HEK293 (cell line): ENCODE results near the gene PPFIA1.
"Not testable (repeated sequence)": the region's sequence is repeated elsewhere in the genome, so short reads cannot be mapped to it uniquely, and the experiment has no call there.

Experiments used
- CTCF ChIA-PET: fragments of 350-600 bp; formaldehyde crosslinking; extraction: SDS; loops from one replicate; lab custom pipeline; 2021; ENCODE audit warnings: antibody characterized with exemption; lab: Yijun Ruan, JAX
- POLR2A ChIA-PET: fragments of 300-600 bp; formaldehyde crosslinking; extraction: SDS; loops from one replicate; lab custom pipeline; 2020; ENCODE audit warnings: antibody characterized with exemption, inconsistent platforms; lab: Yijun Ruan, JAX
- H3K27ac ChIP-seq: fragments of 200-500 bp; sonication (Bioruptor generic); 2 replicates; pipeline ENCODE4 v1.5.1; 2014; ENCODE audit warnings: low read depth, low read length, control low read depth, inconsistent platforms; ENCODE audit errors: extremely low read depth
- H3K36me3 ChIP-seq, 2 experiments: fragments of 200-500 bp in 1 of 2; sonication (Bioruptor generic) in 1 of 2; 1 replicate in 1 of 2; 2 replicates in 1 of 2; pipeline ENCODE4 v1.5.1; 2014 to 2017; ENCODE audit warnings: inconsistent platforms in 2 of 2, low read length in 2 of 2; ENCODE audit not compliant: control insufficient read depth in 2 of 2, insufficient read depth in 1 of 2
- H3K4me1 ChIP-seq: fragments of 200-500 bp; sonication (Bioruptor generic); 2 replicates; pipeline ENCODE4 v1.5.1; 2014; ENCODE audit warnings: mild to moderate bottlenecking, low read length, inconsistent platforms; ENCODE audit not compliant: control insufficient read depth, insufficient read depth
- H3K4me3 ChIP-seq: 2 replicates; pipeline ENCODE4 v1.5.1; 2011; ENCODE audit warnings: low read depth, mild to moderate bottlenecking, control low read depth, low read length, moderate library complexity
- H3K9me3 ChIP-seq: fragments of 200-500 bp; sonication (Bioruptor generic); 2 replicates; pipeline ENCODE4 v1.5.1; 2014; ENCODE audit warnings: low read depth, low read length, inconsistent platforms; ENCODE audit not compliant: control insufficient read depth, insufficient read depth
- GLI2 ChIP-seq: fragments of 450-650 bp; formaldehyde crosslinking; IDR thresholded peaks from 2 replicates; pipeline ENCODE4; 2017; ENCODE audit warnings: missing biosample characterization, missing genetic modification characterization, low read depth, borderline replicate concordance
- HOXD13 ChIP-seq: sonication (generic); formaldehyde crosslinking; IDR thresholded peaks from 2 replicates; pipeline ENCODE4 v1.8.0; 2022; ENCODE audit warnings: missing genetic modification reagents, borderline replicate concordance
- PRDM4 ChIP-seq: fragments of 450-650 bp; formaldehyde crosslinking; IDR thresholded peaks from 2 replicates; pipeline ENCODE4 v1.5.1; 2017; ENCODE audit warnings: missing biosample characterization, missing genetic modification characterization
- TRIM28 ChIP-seq: IDR thresholded peaks from 2 replicates; pipeline ENCODE4 v1.6.1; 2011; ENCODE audit warnings: low read length, control low read depth, borderline replicate concordance
- ZBTB17 ChIP-seq: fragments of 450-650 bp; formaldehyde crosslinking; IDR thresholded peaks from 2 replicates; pipeline ENCODE4 v1.5.1; 2016; ENCODE audit warnings: missing biosample characterization, missing genetic modification characterization
- ZEB2 ChIP-seq: fragments of 450-650 bp; formaldehyde crosslinking; IDR thresholded peaks from 2 replicates; pipeline ENCODE4 v1.5.1; 2016; ENCODE audit warnings: missing biosample characterization, missing genetic modification characterization
- ZNF121 ChIP-seq: fragments of 450-650 bp; formaldehyde crosslinking; IDR thresholded peaks from 2 replicates; pipeline ENCODE4 v1.5.1; 2016; ENCODE audit warnings: missing biosample characterization, missing genetic modification characterization
- ZNF24 ChIP-seq: fragments of 450-650 bp; formaldehyde crosslinking; IDR thresholded peaks from 2 replicates; pipeline ENCODE4 v1.5.1; 2016; ENCODE audit warnings: missing biosample characterization, missing genetic modification characterization
- ZNF426 ChIP-seq: fragments of 450-650 bp; formaldehyde crosslinking; IDR thresholded peaks from 2 replicates; pipeline ENCODE4 v1.5.1; 2017; ENCODE audit warnings: missing biosample characterization, missing genetic modification characterization, mild to moderate bottlenecking, inconsistent platforms, moderate library complexity
- ZNF449 ChIP-seq: fragments of 450-650 bp; formaldehyde crosslinking; IDR thresholded peaks from 2 replicates; pipeline ENCODE4 v1.5.1; 2017; ENCODE audit warnings: missing biosample characterization, mild to moderate bottlenecking, missing genetic modification characterization, moderate library complexity
- ZNF654 ChIP-seq: fragments of 450-650 bp; formaldehyde crosslinking; IDR thresholded peaks from 2 replicates; pipeline ENCODE4 v1.5.1; 2016; ENCODE audit warnings: low read depth, missing biosample characterization, missing genetic modification characterization
- ZNF776 ChIP-seq: fragments of 450-650 bp; formaldehyde crosslinking; IDR thresholded peaks from 2 replicates; pipeline ENCODE4 v1.5.0; 2017; ENCODE audit warnings: missing biosample characterization, missing genetic modification characterization, borderline replicate concordance
- ZSCAN30 ChIP-seq: fragments of 450-650 bp; IDR thresholded peaks from 2 replicates; pipeline ENCODE4 v1.5.1; 2018; ENCODE audit warnings: missing biosample characterization, mild to moderate bottlenecking, missing genetic modification characterization, moderate library complexity

The PPFIA1 gene

GRCh38 chr11:70252844-70253243 lies 17.6 kb upstream of the PPFIA1 start:
- no peak overlapping the region for H3K4me3 ChIP-seq
- no peaks in the 10 kb centered on the region for H3K36me3 ChIP-seq
- H3K27ac ChIP-seq = no peak overlapping the region
- H3K9me3 ChIP-seq = no peaks in the 10 kb centered on the region
- POLR2A ChIA-PET = no interaction called here
- no peaks in the 10 kb centered on the region for H3K4me1 ChIP-seq
- CTCF ChIA-PET = no interaction called here
- TF ChIP-seq GLI2 (tag by site-specific recombination) (no peak), ZSCAN30 (no peak), ZEB2 (no peak), ZNF426 (tag by site-specific recombination) (no peak), ZNF121 (no peak), ZNF449 (tag by site-specific recombination) (no peak)
- TF ChIP-seq, all 188 proteins: peak for 0

- H3K27ac ChIP-seq = no peak overlapping the region
- H3K4me3 ChIP-seq = no peak overlapping the region
- no peaks in the 10 kb centered on the region for H3K9me3 ChIP-seq
- POLR2A ChIA-PET = interaction anchor here (0.6 kb wide), 1 partner anchor 1831 kb away, joined by 6 read pairs; no protein-coding TSS in a partner anchor
- CTCF ChIA-PET = interaction anchor here (0.6 kb wide), 1 partner anchor 344 kb away, joined by 3 read pairs; no protein-coding TSS in a partner anchor
- H3K4me1 ChIP-seq = no peaks in the 10 kb centered on the region
- H3K36me3 ChIP-seq = no peaks in the 10 kb centered on the region
- 0 out of 2 replicates have a peak, but pooled peaks have one; percentile 18 for TF ChIP-seq ZBTB17 (tag by site-specific recombination)
- TF ChIP-seq TRIM28 = no peak
- no peak for TF ChIP-seq GLI2 (tag by site-specific recombination)
- TF ChIP-seq, all 188 proteins: peak for 1
Measured at GRCh38 chr11:70255477-70256116, 14.9 kb upstream of the PPFIA1 start.

GRCh38 chr11:70259077-70259476 lies 11.4 kb upstream of the PPFIA1 start:
- CTCF ChIA-PET, H3K36me3 ChIP-seq, H3K4me3 ChIP-seq, H3K9me3 ChIP-seq, H3K4me1 ChIP-seq, H3K27ac ChIP-seq: not testable (repeated sequence)
- POLR2A ChIA-PET = interaction anchor here (1.0 kb wide), 1 partner anchor 11 kb away, joined by 3 read pairs; no protein-coding TSS in a partner anchor

- ChIA-PET CTCF (no interaction called here), POLR2A (no interaction called here)
- TF ChIP-seq ZNF776 (tag by site-specific recombination) = no peak
- TF ChIP-seq PRDM4 (tag by site-specific recombination) = no peak
- TF ChIP-seq HOXD13 (CRISPR knock-in tag) = no peak
- TF ChIP-seq ZNF24 = no peak
- no peak for TF ChIP-seq ZNF654 (tag by site-specific recombination)
- Histone ChIP-seq H3K4me3 (no peak overlapping the region), H3K9me3 (no peaks in the 10 kb centered on the region), H3K4me1 (no peaks in the 10 kb centered on the region), H3K27ac (no peak overlapping the region), H3K36me3 (no peaks in the 10 kb centered on the region)
Measured at GRCh38 chr11:70262951-70263350, 7.5 kb upstream of the PPFIA1 start.
